Endodermal cell (in vitro differentiated cells): ENCODE results near the gene PCP4L1. TPM values are rescaled to one million over a fixed set of nuclear protein-coding genes. Genes with fewer than 3 reads are reported as not detected.

Experiments used
- DNase-seq: peaks from one replicate; pipeline ENCODE4 v3.0.0-alpha.2; 2017
- H3K27ac ChIP-seq: 2 replicates; pipeline ENCODE4 v1.5.1; 2013; ENCODE audit warnings: mild to moderate bottlenecking, low read depth, low read length, moderate library complexity
- H3K27me3 ChIP-seq: 2 replicates; pipeline ENCODE4 v1.6.1; 2013; ENCODE audit warnings: mild to moderate bottlenecking, low read length, moderate library complexity; ENCODE audit not compliant: insufficient read depth, control insufficient read depth, poor library complexity, severe bottlenecking
- H3K36me3 ChIP-seq: 2 replicates; pipeline ENCODE4 v1.7.0; 2013; ENCODE audit warnings: mild to moderate bottlenecking, low read length, moderate library complexity; ENCODE audit not compliant: control insufficient read depth, insufficient read depth
- H3K4me1 ChIP-seq: one replicate; pipeline ENCODE4 v1.7.0; 2013; ENCODE audit warnings: low read length; ENCODE audit not compliant: control insufficient read depth, insufficient read depth
- H3K4me3 ChIP-seq: 2 replicates; pipeline ENCODE4 v1.5.1; 2013; ENCODE audit warnings: mild to moderate bottlenecking, low read length, moderate library complexity
- H3K9ac ChIP-seq: 2 replicates; pipeline ENCODE4 v1.6.1; 2013; ENCODE audit warnings: mild to moderate bottlenecking, low read length, moderate library complexity; ENCODE audit not compliant: poor library complexity, severe bottlenecking; ENCODE audit errors: extremely low read depth
- H3K9me3 ChIP-seq: 2 replicates; pipeline ENCODE4 v1.6.1; 2013; ENCODE audit warnings: mild to moderate bottlenecking, low read length, moderate library complexity; ENCODE audit not compliant: control insufficient read depth
- H3K27ac Mint-ChIP-seq: 2 replicates; pipeline ENCODE4 v1.8.0; 2020; ENCODE audit warnings: mixed read lengths
- H3K27me3 Mint-ChIP-seq: 2 replicates; pipeline ENCODE4 v1.8.0; 2021; ENCODE audit warnings: mild to moderate bottlenecking, mixed read lengths; ENCODE audit not compliant: insufficient read depth
- H3K36me3 Mint-ChIP-seq: 2 replicates; pipeline ENCODE4 v1.8.0; 2020; ENCODE audit warnings: low read depth, mixed read lengths
- H3K4me1 Mint-ChIP-seq: 2 replicates; pipeline ENCODE4 v1.8.0; 2020; ENCODE audit warnings: mixed read lengths
- H3K4me3 Mint-ChIP-seq: 2 replicates; pipeline ENCODE4 v1.8.0; 2020; ENCODE audit warnings: mild to moderate bottlenecking, moderate library complexity, mixed read lengths
- H3K9me3 Mint-ChIP-seq: 2 replicates; pipeline ENCODE4 v1.8.0; 2020; ENCODE audit warnings: mild to moderate bottlenecking, mixed read lengths
- WGBS, 2 experiments: methylation state at CpG; one replicate each; pipeline versions ENCODE4 v1.1.5 to v1.1.7; 2013; ENCODE audit warnings: missing lambda C conversion rate in 2 of 2, mixed read lengths in 1 of 2; ENCODE audit not compliant: insufficient coverage in 1 of 2, insufficient read length in 1 of 2; 5-methylcytosine and 5-hydroxymethylcytosine counted together
- total RNA-seq, 2 donors: library from RNA; stranded (reverse); fragmentation: NEBNext Ultra II Directional in 1 of 2; extraction: Animal tissue kit (Norgen Biotek cat#: 25700) in 1 of 2; gene quantifications; 2 replicates in 1 of 2; 3 replicates in 1 of 2; pipeline ENCODE4 v1.2.1, GENCODE V29; 2021
- TF ChIP-seq, protein P1 (sequence below): fragments of 200-600 bp; sonication (generic); conservative IDR thresholded peaks from 2 replicates; pipeline ENCODE4 v1.5.0; 2021; ENCODE audit warnings: antibody characterized with exemption, mild to moderate bottlenecking

The PCP4L1 gene
- total RNA-seq, 2 donors from 2014 or later = 4.0 to 11.3 TPM

DNA sequence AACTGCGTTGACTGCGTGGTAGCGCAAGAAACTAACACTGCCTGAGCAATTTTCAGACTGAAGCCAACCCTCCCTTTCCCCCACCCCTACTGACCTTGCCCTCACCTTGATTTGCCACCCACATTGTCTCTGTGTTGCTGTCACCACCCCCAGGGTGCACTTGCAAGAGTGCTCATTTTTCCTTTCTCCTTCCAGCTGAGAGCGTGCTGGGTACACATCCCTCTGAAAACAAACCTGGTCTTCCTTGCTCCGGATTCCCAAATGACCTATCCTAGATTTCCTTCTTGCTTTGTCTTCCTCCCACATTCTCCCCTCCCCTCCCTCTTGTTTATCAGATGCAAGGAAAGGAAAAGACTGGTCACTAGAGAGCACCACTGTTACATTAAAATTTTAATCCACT lies 27.0 kb downstream of the PCP4L1 start:
- Histone ChIP-seq H3K27ac (no peak overlapping the region), H3K27me3 (peaks cover 5% of the 10 kb centered on the region), H3K4me1 (no peaks in the 10 kb centered on the region), H3K4me3 (no peak overlapping the region), H3K9me3 (no peaks in the 10 kb centered on the region), H3K36me3 (no peaks in the 10 kb centered on the region), H3K9ac (no peak overlapping the region)
- peaks cover 4% of the 10 kb centered on the region for H3K36me3 Mint-ChIP-seq
- H3K4me1 Mint-ChIP-seq = peaks cover 21% of the 10 kb centered on the region
- H3K27me3 Mint-ChIP-seq = peaks cover 12% of the 10 kb centered on the region
- H3K27ac Mint-ChIP-seq = no peak overlapping the region
- no peak overlapping the region for H3K4me3 Mint-ChIP-seq
- WGBS, 2 experiments = 74 to 79% methylated on average over 2 to 5 of the region's 5 CpGs
- no peak for DNase-seq
- peaks cover 13% of the 10 kb centered on the region for H3K9me3 Mint-ChIP-seq
- TF ChIP-seq, protein P1, sequence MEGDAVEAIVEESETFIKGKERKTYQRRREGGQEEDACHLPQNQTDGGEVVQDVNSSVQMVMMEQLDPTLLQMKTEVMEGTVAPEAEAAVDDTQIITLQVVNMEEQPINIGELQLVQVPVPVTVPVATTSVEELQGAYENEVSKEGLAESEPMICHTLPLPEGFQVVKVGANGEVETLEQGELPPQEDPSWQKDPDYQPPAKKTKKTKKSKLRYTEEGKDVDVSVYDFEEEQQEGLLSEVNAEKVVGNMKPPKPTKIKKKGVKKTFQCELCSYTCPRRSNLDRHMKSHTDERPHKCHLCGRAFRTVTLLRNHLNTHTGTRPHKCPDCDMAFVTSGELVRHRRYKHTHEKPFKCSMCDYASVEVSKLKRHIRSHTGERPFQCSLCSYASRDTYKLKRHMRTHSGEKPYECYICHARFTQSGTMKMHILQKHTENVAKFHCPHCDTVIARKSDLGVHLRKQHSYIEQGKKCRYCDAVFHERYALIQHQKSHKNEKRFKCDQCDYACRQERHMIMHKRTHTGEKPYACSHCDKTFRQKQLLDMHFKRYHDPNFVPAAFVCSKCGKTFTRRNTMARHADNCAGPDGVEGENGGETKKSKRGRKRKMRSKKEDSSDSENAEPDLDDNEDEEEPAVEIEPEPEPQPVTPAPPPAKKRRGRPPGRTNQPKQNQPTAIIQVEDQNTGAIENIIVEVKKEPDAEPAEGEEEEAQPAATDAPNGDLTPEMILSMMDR = peak; percentile 11

GRCh38 chr1:161287482-161288054 lies 29.0 kb downstream of the PCP4L1 start:
- H3K27me3 Mint-ChIP-seq = peaks cover 10% of the 10 kb centered on the region
- H3K4me1 Mint-ChIP-seq = peaks cover 25% of the 10 kb centered on the region
- H3K9me3 ChIP-seq = no peaks in the 10 kb centered on the region

GRCh38 chr1:161290779-161291178 lies 32.2 kb downstream of the PCP4L1 start:
- no peak overlapping the region for H3K27ac ChIP-seq
- Mint-ChIP-seq H3K4me1 (peaks cover 11% of the 10 kb centered on the region), H3K36me3 (no peaks in the 10 kb centered on the region), H3K27ac (no peak overlapping the region), H3K9me3 (no peaks in the 10 kb centered on the region), H3K4me3 (no peak overlapping the region), H3K27me3 (no peaks in the 10 kb centered on the region)
- no peaks in the 10 kb centered on the region for H3K27me3 ChIP-seq
- TF ChIP-seq, protein P1 = no peak
- no peaks in the 10 kb centered on the region for H3K9me3 ChIP-seq
- H3K9ac ChIP-seq = no peak overlapping the region
- H3K4me3 ChIP-seq = no peak overlapping the region
- no peaks in the 10 kb centered on the region for H3K4me1 ChIP-seq
- WGBS, 2 experiments = 95 to 100% methylated on average over 1 of the region's 1 CpG
- H3K36me3 ChIP-seq = no peaks in the 10 kb centered on the region
- no peak for DNase-seq

More at GRCh38 chr1:161287482-161288054, 29.0 kb downstream of the PCP4L1 start:
- peaks cover 1% of the 10 kb centered on the region for H3K36me3 Mint-ChIP-seq
- no peak overlapping the region for H3K27ac ChIP-seq
- no peak overlapping the region for H3K27ac Mint-ChIP-seq
- DNase-seq = no peak
- TF ChIP-seq, protein P1 = no peak
- H3K4me1 ChIP-seq = no peaks in the 10 kb centered on the region
- H3K4me3 ChIP-seq = no peak overlapping the region
- H3K27me3 ChIP-seq = peaks cover 5% of the 10 kb centered on the region
- WGBS, 2 experiments = 98 to 100% methylated on average over 1 to 3 of the region's 3 CpGs
- no peak overlapping the region for H3K4me3 Mint-ChIP-seq
- no peaks in the 10 kb centered on the region for H3K36me3 ChIP-seq
- H3K9me3 Mint-ChIP-seq = peaks cover 5% of the 10 kb centered on the region
- no peak overlapping the region for H3K9ac ChIP-seq
